OCI-LY1 (cell line): ENCODE results near the gene CPOX.

Experiments
- H2AFZ ChIP-seq: fragments of 200-600 bp; sonication (generic), shearing (Covaris generic); 2 replicates; pipeline ENCODE4 v1.6.0; 2014; ENCODE audit warnings: antibody characterized with exemption, mild to moderate bottlenecking, low read length
- H3F3A ChIP-seq: fragments of 200-600 bp; sonication (generic), shearing (Covaris generic); 2 replicates; pipeline ENCODE4 v1.6.0; 2014; ENCODE audit warnings: mild to moderate bottlenecking, antibody characterized with exemption, low read length, moderate library complexity; ENCODE audit not compliant: insufficient read depth
- H3K27ac ChIP-seq: fragments of 200-600 bp; sonication (generic); 2 replicates; pipeline ENCODE4 v1.5.1; 2014; ENCODE audit warnings: low read length, mixed run types, mild to moderate bottlenecking, low read depth; ENCODE audit not compliant: poor library complexity, severe bottlenecking
- H3K27me3 ChIP-seq: fragments of 200-600 bp; sonication (generic); 2 replicates; pipeline ENCODE4 v1.6.0; 2014; ENCODE audit warnings: antibody characterized with exemption, mild to moderate bottlenecking, low read length, moderate library complexity; ENCODE audit not compliant: insufficient read depth
- H3K36me3 ChIP-seq: fragments of 200-600 bp; sonication (generic); 2 replicates; pipeline ENCODE4 v1.6.1; 2014; ENCODE audit warnings: mild to moderate bottlenecking, antibody characterized with exemption, low read length, moderate library complexity, mixed read lengths; ENCODE audit not compliant: insufficient read depth
- H3K4me1 ChIP-seq: fragments of 200-600 bp; sonication (generic); 2 replicates; pipeline ENCODE4 v1.5.1; 2014; ENCODE audit warnings: mild to moderate bottlenecking, low read length, moderate library complexity; ENCODE audit not compliant: insufficient read depth, severe bottlenecking
- H3K4me2 ChIP-seq: fragments of 200-600 bp; sonication (generic), shearing (Covaris generic); 2 replicates; pipeline ENCODE4 v1.6.1; 2014; ENCODE audit warnings: low read length
- H3K4me3 ChIP-seq: fragments of 200-600 bp; sonication (generic); 2 replicates; pipeline ENCODE4 v1.5.1; 2014; ENCODE audit warnings: low read length, low read depth, mild to moderate bottlenecking, mixed read lengths; ENCODE audit not compliant: poor library complexity, severe bottlenecking
- H3K79me2 ChIP-seq: fragments of 200-600 bp; shearing (Covaris generic); 2 replicates; pipeline ENCODE4 v1.6.1; 2016; ENCODE audit warnings: mixed run types, low read length, mixed read lengths; ENCODE audit not compliant: insufficient read depth
- H3K9ac ChIP-seq: fragments of 200-600 bp; sonication (generic), shearing (Covaris generic); 2 replicates; pipeline ENCODE4 v1.6.1; 2014; ENCODE audit warnings: mild to moderate bottlenecking, low read length, mixed read lengths
- H3K9me2 ChIP-seq: fragments of 200-600 bp; sonication (generic), shearing (Covaris generic); 2 replicates; pipeline ENCODE4 v1.6.1; 2014; ENCODE audit warnings: low read depth, mild to moderate bottlenecking, low read length, mixed read lengths
- H3K9me3 ChIP-seq: fragments of 200-600 bp; shearing (Covaris generic); 2 replicates; pipeline ENCODE4 v1.6.1; 2014; ENCODE audit warnings: low read length, mixed read lengths
- H4K20me1 ChIP-seq: fragments of 200-600 bp; sonication (generic), shearing (Covaris generic); 2 replicates; pipeline ENCODE4 v1.6.0; 2016; ENCODE audit warnings: mild to moderate bottlenecking, low read length; ENCODE audit not compliant: insufficient read depth
- EZH2 ChIP-seq: fragments of 200-600 bp; sonication (generic), shearing (Covaris generic); IDR thresholded peaks from 2 replicates; pipeline ENCODE4 v1.8.0; 2017; ENCODE audit warnings: borderline replicate concordance, mixed run types, mild to moderate bottlenecking, antibody characterized with exemption, low read length, moderate library complexity, mixed read lengths
- TF ChIP-seq, protein P1 (sequence below): fragments of 200-600 bp; sonication (generic), shearing (Covaris generic); IDR thresholded peaks from 2 replicates; pipeline ENCODE4 v1.5.1; 2017; ENCODE audit warnings: mild to moderate bottlenecking, antibody characterized with exemption, low read length, moderate library complexity, mixed read lengths

Gene CPOX

DNA sequence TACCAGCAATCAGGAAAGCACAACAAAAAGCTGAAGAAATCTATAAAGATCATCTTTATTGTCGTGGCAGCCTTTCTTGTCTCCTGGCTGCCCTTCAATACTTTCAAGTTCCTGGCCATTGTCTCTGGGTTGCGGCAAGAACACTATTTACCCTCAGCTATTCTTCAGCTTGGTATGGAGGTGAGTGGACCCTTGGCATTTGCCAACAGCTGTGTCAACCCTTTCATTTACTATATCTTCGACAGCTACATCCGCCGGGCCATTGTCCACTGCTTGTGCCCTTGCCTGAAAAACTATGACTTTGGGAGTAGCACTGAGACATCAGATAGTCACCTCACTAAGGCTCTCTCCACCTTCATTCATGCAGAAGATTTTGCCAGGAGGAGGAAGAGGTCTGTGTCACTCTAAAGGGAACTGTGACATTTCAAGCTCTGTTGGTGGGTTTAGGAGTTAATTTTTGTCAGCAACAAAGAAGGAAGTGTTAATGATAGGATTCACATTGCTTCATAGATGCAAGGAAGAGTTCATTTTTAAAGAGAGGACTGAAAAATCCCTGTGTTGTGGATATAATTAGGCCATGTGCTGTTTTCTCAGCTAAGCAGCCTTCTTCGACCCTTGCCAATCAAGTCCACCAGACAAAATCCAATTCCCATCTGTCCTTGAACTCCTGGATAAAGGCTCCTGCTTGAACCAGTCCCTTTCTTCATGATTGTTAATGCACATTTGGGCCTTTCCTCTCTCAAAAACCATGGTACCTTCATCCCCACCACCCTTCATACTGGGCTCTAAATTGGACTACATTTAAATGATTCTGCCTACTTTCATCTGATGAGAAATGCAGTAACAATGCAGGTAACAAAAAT is 60.5 kb downstream of the CPOX start:
- H3K79me2 ChIP-seq: no peaks in the 10 kb centered on the region
- H3K27me3 ChIP-seq: no peaks in the 10 kb centered on the region
- H3K4me3 ChIP-seq: no peak overlapping the region
- H2AFZ ChIP-seq: no peak overlapping the region
- H3K27ac ChIP-seq: no peak overlapping the region
- no peak overlapping the region for H3K4me2 ChIP-seq
- peaks cover 48% of the 10 kb centered on the region for H3K4me1 ChIP-seq
- no peaks in the 10 kb centered on the region for H3K9me2 ChIP-seq
- no peaks in the 10 kb centered on the region for H3K9me3 ChIP-seq
- H3K9ac ChIP-seq: no peak overlapping the region
- H4K20me1 ChIP-seq: no peaks in the 10 kb centered on the region
- H3F3A ChIP-seq: no peaks in the 10 kb centered on the region
- no peak for TF ChIP-seq EZH2
- TF ChIP-seq, protein P1, sequence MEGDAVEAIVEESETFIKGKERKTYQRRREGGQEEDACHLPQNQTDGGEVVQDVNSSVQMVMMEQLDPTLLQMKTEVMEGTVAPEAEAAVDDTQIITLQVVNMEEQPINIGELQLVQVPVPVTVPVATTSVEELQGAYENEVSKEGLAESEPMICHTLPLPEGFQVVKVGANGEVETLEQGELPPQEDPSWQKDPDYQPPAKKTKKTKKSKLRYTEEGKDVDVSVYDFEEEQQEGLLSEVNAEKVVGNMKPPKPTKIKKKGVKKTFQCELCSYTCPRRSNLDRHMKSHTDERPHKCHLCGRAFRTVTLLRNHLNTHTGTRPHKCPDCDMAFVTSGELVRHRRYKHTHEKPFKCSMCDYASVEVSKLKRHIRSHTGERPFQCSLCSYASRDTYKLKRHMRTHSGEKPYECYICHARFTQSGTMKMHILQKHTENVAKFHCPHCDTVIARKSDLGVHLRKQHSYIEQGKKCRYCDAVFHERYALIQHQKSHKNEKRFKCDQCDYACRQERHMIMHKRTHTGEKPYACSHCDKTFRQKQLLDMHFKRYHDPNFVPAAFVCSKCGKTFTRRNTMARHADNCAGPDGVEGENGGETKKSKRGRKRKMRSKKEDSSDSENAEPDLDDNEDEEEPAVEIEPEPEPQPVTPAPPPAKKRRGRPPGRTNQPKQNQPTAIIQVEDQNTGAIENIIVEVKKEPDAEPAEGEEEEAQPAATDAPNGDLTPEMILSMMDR: no peak
- no peaks in the 10 kb centered on the region for H3K36me3 ChIP-seq

DNA sequence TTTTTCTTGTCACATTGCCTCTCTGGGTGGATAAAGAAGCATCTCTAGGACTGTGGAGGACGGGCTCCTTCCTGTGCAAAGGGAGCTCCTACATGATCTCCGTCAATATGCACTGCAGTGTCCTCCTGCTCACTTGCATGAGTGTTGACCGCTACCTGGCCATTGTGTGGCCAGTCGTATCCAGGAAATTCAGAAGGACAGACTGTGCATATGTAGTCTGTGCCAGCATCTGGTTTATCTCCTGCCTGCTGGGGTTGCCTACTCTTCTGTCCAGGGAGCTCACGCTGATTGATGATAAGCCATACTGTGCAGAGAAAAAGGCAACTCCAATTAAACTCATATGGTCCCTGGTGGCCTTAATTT is 61.2 kb downstream of the CPOX start:
- H3K4me3 ChIP-seq: no peak overlapping the region
- no peaks in the 10 kb centered on the region for H3F3A ChIP-seq
- no peak overlapping the region for H3K4me2 ChIP-seq
- no peaks in the 10 kb centered on the region for H3K9me2 ChIP-seq
- H3K9ac ChIP-seq: no peak overlapping the region
- TF ChIP-seq EZH2: no peak
- TF ChIP-seq, protein P1: no peak
- no peaks in the 10 kb centered on the region for H3K79me2 ChIP-seq
- peaks cover 46% of the 10 kb centered on the region for H3K4me1 ChIP-seq
- H2AFZ ChIP-seq: no peak overlapping the region
- no peaks in the 10 kb centered on the region for H3K9me3 ChIP-seq
- H3K36me3 ChIP-seq: no peaks in the 10 kb centered on the region
- no peaks in the 10 kb centered on the region for H4K20me1 ChIP-seq
- H3K27ac ChIP-seq: no peak overlapping the region
- H3K27me3 ChIP-seq: no peaks in the 10 kb centered on the region

DNA sequence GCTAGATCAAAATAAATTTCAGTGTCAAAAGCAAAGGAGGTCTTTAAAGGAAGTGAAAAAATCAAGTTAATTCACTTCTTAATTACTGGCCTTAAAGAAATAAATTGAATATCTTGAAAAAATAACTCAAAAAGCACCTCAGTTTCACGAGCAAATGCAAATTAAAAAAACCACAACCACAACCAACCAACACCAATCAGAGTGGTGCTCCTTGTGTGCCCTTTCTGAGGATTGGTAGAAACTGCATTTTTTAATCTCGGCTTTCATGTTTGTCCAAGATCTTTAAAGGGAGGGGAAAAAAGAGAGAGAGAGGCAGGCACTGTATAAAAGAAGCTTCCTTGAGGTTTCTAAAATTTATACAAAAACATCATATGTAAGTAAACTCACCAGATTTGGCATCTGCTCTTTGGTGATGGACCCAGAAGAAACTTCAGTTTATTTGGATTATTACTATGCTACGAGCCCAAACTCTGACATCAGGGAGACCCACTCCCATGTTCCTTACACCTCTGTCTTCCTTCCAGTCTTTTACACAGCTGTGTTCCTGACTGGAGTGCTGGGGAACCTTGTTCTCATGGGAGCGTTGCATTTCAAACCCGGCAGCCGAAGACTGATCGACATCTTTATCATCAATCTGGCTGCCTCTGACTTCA is 61.7 kb downstream of the CPOX start, which contains the start of gene GPR15:
GPR15 (plus strand) TSS at position 357 of the 653 bp plus-strand sequence; CDS start at position 413, 56 bp downstream.
- no peaks in the 10 kb centered on the region for H3K27me3 ChIP-seq
- H3K9me2 ChIP-seq: no peaks in the 10 kb centered on the region
- H3K4me2 ChIP-seq: no peak within 1 kb of the TSS
- no peak within 1 kb of the TSS for H3K27ac ChIP-seq
- TF ChIP-seq, protein P1: no peak
- no peak for TF ChIP-seq EZH2
- H3K4me3 ChIP-seq: no peak within 1 kb of the TSS
- no peaks in the 10 kb centered on the region for H3K36me3 ChIP-seq
- no peaks in the 10 kb centered on the region for H3F3A ChIP-seq
- H3K4me1 ChIP-seq: peaks cover 41% of the 10 kb centered on the region
- H3K9me3 ChIP-seq: no peaks in the 10 kb centered on the region
- no peak within 1 kb of the TSS for H2AFZ ChIP-seq
- H3K79me2 ChIP-seq: no peaks in the 10 kb centered on the region
- no peaks in the 10 kb centered on the region for H4K20me1 ChIP-seq
- no peak within 1 kb of the TSS for H3K9ac ChIP-seq
